ENCODE results near the gene RASGRP1. TPM values are rescaled to one million over a fixed set of nuclear protein-coding genes. Genes with fewer than 3 reads are reported as not detected.

RASGRP1 gene
- total RNA-seq, 1 experiment from 2014 or later: 0.39 TPM

GRCh38 chr15:38565287-38565670 lies 665 bp upstream of the RASGRP1 start:
- no peak for DNase-seq
- Histone ChIP-seq H3K9me3 (ENCODE audit: insufficient read depth, low read depth) (no peaks in the 10 kb centered on the region), H3K27ac (no peak overlapping the region), H2AFZ (no peak overlapping the region), H3K36me3 (ENCODE audit: low read depth) (no peaks in the 10 kb centered on the region), H3K9me2 (ENCODE audit: insufficient read depth) (no peaks in the 10 kb centered on the region), H4K20me1 (ENCODE audit: insufficient read depth) (no peaks in the 10 kb centered on the region), H3K27me3 (ENCODE audit: insufficient read depth, low read depth) (no peaks in the 10 kb centered on the region), H3K4me2 (peak overlapping the region; percentile 68; the same call in 1 of the 2 replicates), H3K4me3 (no peak overlapping the region; the same call in 1 of the 2 replicates), H3K79me2 (ENCODE audit: low read depth) (no peaks in the 10 kb centered on the region), H3K4me1 (replicated peaks; ENCODE audit: insufficient read depth) (no peaks in the 10 kb centered on the region), H3F3A (ENCODE audit: insufficient read depth, low read depth) (no peaks in the 10 kb centered on the region)
- TF ChIP-seq CTCF (conservative IDR thresholded peaks at IDR 0.05) (no peak), EZH2 (IDR thresholded peaks at IDR 0.05; ENCODE audit: low read depth) (no peak)
- ChIA-PET CTCF (no interaction called here), POLR2A (ENCODE audit: unreplicated experiment) (no interaction called here)
- intact Hi-C loops (cut with micrococcal nuclease; ENCODE audit: unreplicated experiment): loop anchor here (10.0 kb wide), 1 partner anchor 90 kb away; no protein-coding TSS in a partner anchor
- no TSS peak for BruUV-seq (replicated peaks)

GRCh38 chr15:38563723-38564519 lies 693 bp downstream of the RASGRP1 start:
- Histone ChIP-seq H2AFZ (peak overlapping the region; percentile 84), H3K4me3 (peak overlapping the region; percentile 62; the same call in 1 of the 2 replicates), H3K9me3 (ENCODE audit: insufficient read depth, low read depth) (no peaks in the 10 kb centered on the region), H3K4me2 (peak overlapping the region; percentile 68), H3K36me3 (ENCODE audit: low read depth) (no peaks in the 10 kb centered on the region), H3K27me3 (ENCODE audit: insufficient read depth, low read depth) (no peaks in the 10 kb centered on the region), H4K20me1 (ENCODE audit: insufficient read depth) (no peaks in the 10 kb centered on the region), H3F3A (ENCODE audit: insufficient read depth, low read depth) (no peaks in the 10 kb centered on the region), H3K27ac (no peak overlapping the region), H3K79me2 (ENCODE audit: low read depth) (no peaks in the 10 kb centered on the region), H3K9me2 (ENCODE audit: insufficient read depth) (no peaks in the 10 kb centered on the region), H3K4me1 (replicated peaks; ENCODE audit: insufficient read depth) (no peaks in the 10 kb centered on the region)
- no TSS peak for BruUV-seq (replicated peaks)
- DNase-seq: peak in 1 of 2 experiments; percentile 67
- CTCF ChIA-PET: interaction anchor here (0.5 to 1.5 kb wide), 10 partner anchors 15 to 1519 kb away, joined by 3 to 10 read pairs (median 6); no protein-coding TSS in a partner anchor
- TF ChIP-seq EZH2 (IDR thresholded peaks at IDR 0.05; ENCODE audit: low read depth): no peak
- TF ChIP-seq CTCF (conservative IDR thresholded peaks at IDR 0.05): peak; percentile 89
- POLR2A ChIA-PET (ENCODE audit: unreplicated experiment): interaction anchor here (0.7 kb wide), 1 partner anchor 124 kb away, joined by 3 read pairs; no protein-coding TSS in a partner anchor
- intact Hi-C loops (cut with micrococcal nuclease; ENCODE audit: unreplicated experiment): loop anchor here (1.0 to 10.0 kb wide), 4 partner anchors 83 to 138 kb away; no protein-coding TSS in a partner anchor

- no peaks in the 10 kb centered on the region for H3K36me3 ChIP-seq (ENCODE audit: low read depth)
- ChIA-PET POLR2A (ENCODE audit: unreplicated experiment) (no interaction called here), CTCF (no interaction called here)
- TF ChIP-seq EZH2 (IDR thresholded peaks at IDR 0.05; ENCODE audit: low read depth): no peak
- TF ChIP-seq CTCF (conservative IDR thresholded peaks at IDR 0.05): no peak
- no peak overlapping the region for H3K4me2 ChIP-seq
- H3K9me3 ChIP-seq (ENCODE audit: insufficient read depth, low read depth): no peaks in the 10 kb centered on the region
- H4K20me1 ChIP-seq (ENCODE audit: insufficient read depth): no peaks in the 10 kb centered on the region
- no peak overlapping the region for H3K27ac ChIP-seq
- no peak overlapping the region for H2AFZ ChIP-seq
- no peaks in the 10 kb centered on the region for H3F3A ChIP-seq (ENCODE audit: insufficient read depth, low read depth)
- H3K79me2 ChIP-seq (ENCODE audit: low read depth): no peaks in the 10 kb centered on the region
- H3K4me3 ChIP-seq: no peak overlapping the region
- no peaks in the 10 kb centered on the region for H3K27me3 ChIP-seq (ENCODE audit: insufficient read depth, low read depth)
- H3K4me1 ChIP-seq (replicated peaks; ENCODE audit: insufficient read depth): no peaks in the 10 kb centered on the region
- H3K9me2 ChIP-seq (ENCODE audit: insufficient read depth): no peaks in the 10 kb centered on the region
- no peak for DNase-seq
- no TSS peak for BruUV-seq (replicated peaks)
- intact Hi-C loops (cut with micrococcal nuclease; ENCODE audit: unreplicated experiment): loop anchor here (2.0 to 10.0 kb wide), 3 partner anchors 87 to 140 kb away; no protein-coding TSS in a partner anchor
Measured at GRCh38 chr15:38562278-38562677, 2.3 kb downstream of the RASGRP1 start.

All from PC-9 (cell line).